SK-N-SH (cell line): ENCODE data around the gene DNAH7.

Source experiments
- EP300 ChIP-seq, 2 experiments: IDR thresholded peaks; 2 replicates each; pipeline versions ENCODE4 v1.4.0 to v1.6.1; 2012; ENCODE audit warnings: borderline replicate concordance in 1 of 2, low read depth in 1 of 2, low read length in 1 of 2
- GABPA ChIP-seq: IDR thresholded peaks from 2 replicates; pipeline ENCODE4 v1.4.0; 2012; ENCODE audit warnings: low read depth, mild to moderate bottlenecking
- JUND ChIP-seq: IDR thresholded peaks from 2 replicates; pipeline ENCODE4 v1.4.0; 2012
- MAX ChIP-seq: IDR thresholded peaks from 2 replicates; pipeline ENCODE4 v1.4.0; 2012; ENCODE audit warnings: low read depth
- NFIC ChIP-seq: IDR thresholded peaks from 2 replicates; pipeline ENCODE4 v1.4.0; 2012; ENCODE audit warnings: borderline replicate concordance
- POLR2AphosphoS5 ChIP-seq: IDR thresholded peaks from 2 replicates; pipeline ENCODE4 v1.6.1; 2012; ENCODE audit warnings: low read depth, low read length
- RAD21 ChIP-seq: IDR thresholded peaks from 2 replicates; pipeline ENCODE4 v1.6.1; 2012; ENCODE audit warnings: mild to moderate bottlenecking, low read length
- RCOR1 ChIP-seq: fragments of 150-350 bp; IDR thresholded peaks from 2 replicates; pipeline ENCODE4 v1.6.1; 2017; ENCODE audit warnings: antibody characterized with exemption, low read length
- REST ChIP-seq: IDR thresholded peaks from 2 replicates; pipeline ENCODE4 v1.6.1; 2012; ENCODE audit warnings: mild to moderate bottlenecking, low read depth, low read length, moderate library complexity
- TAF1 ChIP-seq: IDR thresholded peaks from 2 replicates; pipeline ENCODE4 v1.6.1; 2012; ENCODE audit warnings: low read depth, mild to moderate bottlenecking, low read length, moderate library complexity, borderline replicate concordance
- USF2 ChIP-seq: fragments of 150-350 bp; IDR thresholded peaks from 2 replicates; pipeline ENCODE4 v1.6.1; 2017; ENCODE audit warnings: antibody characterized with exemption, low read length, low read depth, borderline replicate concordance
- YY1 ChIP-seq: IDR thresholded peaks from 2 replicates; pipeline ENCODE4 v1.4.0; 2012; ENCODE audit warnings: low read depth, mild to moderate bottlenecking
- TF ChIP-seq, protein P1 (sequence below): fragments of 200-600 bp; sonication (generic); IDR thresholded peaks from 2 replicates; pipeline ENCODE4 v1.6.1; 2017; ENCODE audit warnings: antibody characterized with exemption, mild to moderate bottlenecking, moderate library complexity
- TF ChIP-seq, protein P2 (sequence below): IDR thresholded peaks from 2 replicates; pipeline ENCODE4 v1.4.0; 2012; ENCODE audit warnings: low read depth, borderline replicate concordance

GRCh38 chr2:195716466-195716865, 352.2 kb downstream of the DNAH7 start:
- no peak for TF ChIP-seq GABPA
- TF ChIP-seq, protein P1, sequence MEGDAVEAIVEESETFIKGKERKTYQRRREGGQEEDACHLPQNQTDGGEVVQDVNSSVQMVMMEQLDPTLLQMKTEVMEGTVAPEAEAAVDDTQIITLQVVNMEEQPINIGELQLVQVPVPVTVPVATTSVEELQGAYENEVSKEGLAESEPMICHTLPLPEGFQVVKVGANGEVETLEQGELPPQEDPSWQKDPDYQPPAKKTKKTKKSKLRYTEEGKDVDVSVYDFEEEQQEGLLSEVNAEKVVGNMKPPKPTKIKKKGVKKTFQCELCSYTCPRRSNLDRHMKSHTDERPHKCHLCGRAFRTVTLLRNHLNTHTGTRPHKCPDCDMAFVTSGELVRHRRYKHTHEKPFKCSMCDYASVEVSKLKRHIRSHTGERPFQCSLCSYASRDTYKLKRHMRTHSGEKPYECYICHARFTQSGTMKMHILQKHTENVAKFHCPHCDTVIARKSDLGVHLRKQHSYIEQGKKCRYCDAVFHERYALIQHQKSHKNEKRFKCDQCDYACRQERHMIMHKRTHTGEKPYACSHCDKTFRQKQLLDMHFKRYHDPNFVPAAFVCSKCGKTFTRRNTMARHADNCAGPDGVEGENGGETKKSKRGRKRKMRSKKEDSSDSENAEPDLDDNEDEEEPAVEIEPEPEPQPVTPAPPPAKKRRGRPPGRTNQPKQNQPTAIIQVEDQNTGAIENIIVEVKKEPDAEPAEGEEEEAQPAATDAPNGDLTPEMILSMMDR = no peak
- TF ChIP-seq MAX = no peak
- no peak for TF ChIP-seq JUND
- TF ChIP-seq NFIC = no peak
- no peak for TF ChIP-seq YY1
- no peak for TF ChIP-seq RAD21
- TF ChIP-seq, protein P2, sequence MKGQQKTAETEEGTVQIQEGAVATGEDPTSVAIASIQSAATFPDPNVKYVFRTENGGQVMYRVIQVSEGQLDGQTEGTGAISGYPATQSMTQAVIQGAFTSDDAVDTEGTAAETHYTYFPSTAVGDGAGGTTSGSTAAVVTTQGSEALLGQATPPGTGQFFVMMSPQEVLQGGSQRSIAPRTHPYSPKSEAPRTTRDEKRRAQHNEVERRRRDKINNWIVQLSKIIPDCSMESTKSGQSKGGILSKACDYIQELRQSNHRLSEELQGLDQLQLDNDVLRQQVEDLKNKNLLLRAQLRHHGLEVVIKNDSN = no peak
- TF ChIP-seq TAF1 = no peak
- TF ChIP-seq USF2 = no peak
- no peak for TF ChIP-seq POLR2AphosphoS5
- TF ChIP-seq REST = no peak
- TF ChIP-seq EP300 (IDR thresholded peaks at IDR 0.05; ENCODE audit: borderline replicate concordance in 1 of 2, low read depth in 1 of 2, low read length in 1 of 2) = no peak
- TF ChIP-seq RCOR1 = no peak
